ENCODE measurements around the gene ARID4B.

DNA sequence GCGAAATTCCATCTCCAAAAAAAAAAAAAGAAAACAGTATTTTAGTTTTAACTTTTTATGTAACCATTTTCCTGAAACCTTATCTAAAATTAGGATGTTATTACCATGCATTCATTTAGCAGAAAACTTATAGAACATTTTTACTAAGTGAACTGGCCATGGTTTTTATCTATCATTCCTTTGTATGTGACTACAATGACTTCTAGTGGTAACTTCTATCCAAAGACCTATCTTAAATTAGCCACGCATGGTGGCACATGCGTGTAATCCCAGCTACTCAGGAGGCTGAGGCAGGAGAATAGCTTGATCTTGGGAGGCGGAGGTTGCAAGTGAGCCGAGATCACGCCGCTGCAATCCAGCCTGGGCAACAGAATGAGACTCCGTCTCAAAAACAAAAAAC, 11.8 kb upstream of the ARID4B start:
- no peak for TF ChIP-seq CTCF (optimal IDR thresholded peaks at IDR 0.05 in 1 of 3, IDR thresholded peaks at IDR 0.05 in 1 of 3, conservative IDR thresholded peaks at IDR 0.05 in 1 of 3; ENCODE audit: extremely low read depth in 1 of 3, insufficient read depth in 2 of 3, low read length in 3 of 3)
- TF ChIP-seq EZH2 (IDR thresholded peaks at IDR 0.05; ENCODE audit: low read length), result no peak

Data from keratinocyte (primary cell).